Pancreas (tissue), 10 donors: ENCODE results near the gene TUBGCP6. TPM values are rescaled to one million over a fixed set of nuclear protein-coding genes. Genes with fewer than 3 reads are reported as not detected.
A peak's percentile ranks its signal among the peaks of the same experiment; 100 is the strongest.

Experiments used
- ATAC-seq, 4 donors: fragments of 200-7000 bp; cut with Tn5 transposase; one replicate each; pipeline versions ENCODE4 v1.8.0 to v1.9.1; 2020; ENCODE audit warnings: mild to moderate bottlenecking in 4 of 4, moderate library complexity in 4 of 4
- DNase-seq, 6 donors: peaks; one replicate each; pipeline ENCODE4 v3.0.0-alpha.2; 2020
- FAIRE-seq: peaks from 2 replicates; lab custom pipeline; 2012; peaks lifted over from hg19 to GRCh38; lab: Jason Lieb, UNC
- H3K27ac ChIP-seq, 4 donors: fragments of 200-600 bp; sonication (generic); 1 replicate in 3 of 4; 2 replicates in 1 of 4; pipeline versions ENCODE4 v1.5.0 to v1.8.0; 2020
- H3K27me3 ChIP-seq, 4 donors: fragments of 200-600 bp; one replicate each; pipeline ENCODE4 v1.8.0; 2021
- H3K36me3 ChIP-seq, 3 donors: fragments of 200-600 bp; sonication (generic) in 1 of 3; one replicate each; pipeline versions ENCODE4 v1.5.0 to v1.8.0; 2020 to 2021
- H3K4me1 ChIP-seq, 3 donors: fragments of 200-600 bp; one replicate each; pipeline ENCODE4 v1.8.0; 2021
- H3K4me3 ChIP-seq, 4 donors: fragments of 200-600 bp; sonication (generic) in 2 of 4; one replicate each; pipeline versions ENCODE4 v1.5.0 to v1.8.0; 2020 to 2021
- H3K9me3 ChIP-seq, 4 donors: fragments of 200-600 bp; one replicate each; pipeline ENCODE4 v1.8.0; 2021
- CTCF ChIP-seq, 4 donors: fragments of 200-600 bp; sonication (generic) in 3 of 4; IDR thresholded peaks; one replicate each; pipeline versions ENCODE4 v1.5.0 to v1.8.0; 2021; ENCODE audit warnings: antibody characterized with exemption in 4 of 4
- WGBS, 2 donors: extraction: QIAGEN DNeasy Blood & Tissue Kit; methylation state at CpG; one replicate each; pipeline ENCODE4 v1.1.7; 2013; 5-methylcytosine and 5-hydroxymethylcytosine counted together
- intact Hi-C, 3 donors: fragments of 100-400 bp; cut with DNase I; formaldehyde crosslinking; loops; one replicate each; pipeline versions ENCODE4 v1.11.1 to v1.14.2; 2022
- polyA plus RNA-seq, 2 donors: library from polyadenylated mRNA; stranded (reverse); fragments of 200-250 nt; gene quantifications; one replicate each; pipeline ENCODE4 v1.2.3, GENCODE V29; 2013
- total RNA-seq, 6 donors: library from RNA; stranded (reverse); fragmentation: NEBNext Ultra II Directional in 4 of 6; extraction: Animal tissue kit (Norgen Biotek cat#: 25700) in 4 of 6; gene quantifications; one replicate each; pipeline versions ENCODE4 v1.2.1 to v1.2.4, GENCODE V29; 2021 to 2023
- donor health status: healthy with polysubstance abuse.
- donor health status: DM: no; HTN: no; CAD: no; lungs with moderate emphysema.
- donor health status: DM: no; HTN: no; CAD: no.
- donor health status: control.
- donor health status: control.
- donor health status: Bipolar disorder and iron deficiency.
- donor health status: DM: yes; HTN: yes; CAD: no.
- donor health status: DM: no; HTN: no; CAD: no.
- donor health status: DM: no; HTN: no; CAD: no.
- donor health status: DM: yes; HTN: yes; CAD: no.

TUBGCP6 gene
- total and polyA plus RNA-seq, 8 donors = 19.2 to 139 (median 29.8) TPM

- ATAC-seq (peak; percentile 36 to 74 (median 64)), DNase-seq (peak; percentile 66 to 93 (median 76)), FAIRE-seq (no peak)
- intact Hi-C loops = loop anchor here in 1 of 3 donors (10.0 kb wide), 1 partner anchor 54 kb away; the partner anchor contains the start of gene DENND6B
- H3K9me3 ChIP-seq = no peaks in the 10 kb centered on the region
- TF ChIP-seq CTCF (IDR thresholded peaks at IDR 0.05) = no peak
- H3K4me3 ChIP-seq = peak overlapping the region; percentile 19 to 49 (median 30)
- 3% methylated on average over 48 to 53 of the region's 53 CpGs for WGBS, 2 donors
- peaks cover 0 to 9% (median 7%) of the 10 kb centered on the region in 3 donors for H3K36me3 ChIP-seq
- no peaks in the 10 kb centered on the region for H3K27me3 ChIP-seq
- H3K27ac ChIP-seq = no peak overlapping the region
- peaks cover 26 to 30% (median 29%) of the 10 kb centered on the region in 3 donors for H3K4me1 ChIP-seq
These were observed 26.0 kb upstream of the TUBGCP6 start for GRCh38 chr22:50270666-50271394.

- peak in 3 of 4 donors; percentile 29 to 45 (median 32) for ATAC-seq
- 2% methylated on average over 52 to 92 of the region's 92 CpGs for WGBS, 2 donors
- H3K4me1 ChIP-seq = peaks cover 26 to 30% (median 29%) of the 10 kb centered on the region in 3 donors
These were observed 25.3 kb upstream of the TUBGCP6 start, which contains the start of gene MAPK11 for GRCh38 chr22:50269970-50270665. Gene MAPK11, minus strand, starts transcription at chr22:50270380. Its CDS starts 88 bp downstream, at chr22:50270292.

GRCh38 chr22:50269573-50269969 lies 24.7 kb upstream of the TUBGCP6 start:
- no peak for TF ChIP-seq CTCF (IDR thresholded peaks at IDR 0.05)
- intact Hi-C loops = loop anchor here in 1 of 3 donors (10.0 kb wide), 1 partner anchor 345 kb away; no protein-coding TSS in a partner anchor
- H3K27ac ChIP-seq = no peak overlapping the region
- peaks cover 26 to 30% (median 29%) of the 10 kb centered on the region in 3 donors for H3K4me1 ChIP-seq
- FAIRE-seq (no peak), ATAC-seq (no peak), DNase-seq (peak in 1 of 6 donors; percentile 33)
- H3K9me3 ChIP-seq = no peaks in the 10 kb centered on the region
- H3K27me3 ChIP-seq = no peaks in the 10 kb centered on the region
- H3K4me3 ChIP-seq = peak overlapping the region in 3 of 4 donors; percentile 19 to 49 (median 40)
- 30 to 36% methylated on average over 18 of the region's 18 CpGs for WGBS, 2 donors
- no peaks in the 10 kb centered on the region for H3K36me3 ChIP-seq

More at GRCh38 chr22:50269970-50270665, 25.3 kb upstream of the TUBGCP6 start, which contains the start of gene MAPK11:
- peak within 1 kb of the TSS; percentile 19 to 49 (median 30) for H3K4me3 ChIP-seq
- H3K27ac ChIP-seq = no peak within 1 kb of the TSS
- DNase-seq (peak in 2 of 6 donors; percentile 32 to 72), FAIRE-seq (no peak)
- H3K9me3 ChIP-seq = no peaks in the 10 kb centered on the region
- H3K27me3 ChIP-seq = no peaks in the 10 kb centered on the region
- intact Hi-C loops = loop anchor here in 2 of 3 donors (10.0 kb wide), 2 partner anchors 55 to 345 kb away; partner anchors contain the start of gene DENND6B (in 1 of the 2)
- TF ChIP-seq CTCF (IDR thresholded peaks at IDR 0.05) = no peak
- peaks cover 0 to 3% (median 2%) of the 10 kb centered on the region in 3 donors for H3K36me3 ChIP-seq

GRCh38 chr22:50268655-50269113 lies 23.9 kb upstream of the TUBGCP6 start:
- intact Hi-C loops = loop anchor here in 1 of 3 donors (10.0 kb wide), 1 partner anchor 346 kb away; no protein-coding TSS in a partner anchor
- TF ChIP-seq CTCF (IDR thresholded peaks at IDR 0.05) = no peak
- ATAC-seq (peak in 3 of 4 donors; percentile 15 to 51 (median 39)), FAIRE-seq (no peak), DNase-seq (peak in 3 of 6 donors; percentile 57 to 81 (median 79))
- Histone ChIP-seq H3K4me1 (peaks cover 26 to 30% (median 29%) of the 10 kb centered on the region in 3 donors), H3K36me3 (no peaks in the 10 kb centered on the region), H3K9me3 (no peaks in the 10 kb centered on the region), H3K27me3 (no peaks in the 10 kb centered on the region), H3K4me3 (no peak overlapping the region), H3K27ac (no peak overlapping the region)
- WGBS, 2 donors = 29 to 30% methylated on average over 9 of the region's 9 CpGs
